ENCODE results near the gene UPF1.

The UPF1 gene

DNA sequence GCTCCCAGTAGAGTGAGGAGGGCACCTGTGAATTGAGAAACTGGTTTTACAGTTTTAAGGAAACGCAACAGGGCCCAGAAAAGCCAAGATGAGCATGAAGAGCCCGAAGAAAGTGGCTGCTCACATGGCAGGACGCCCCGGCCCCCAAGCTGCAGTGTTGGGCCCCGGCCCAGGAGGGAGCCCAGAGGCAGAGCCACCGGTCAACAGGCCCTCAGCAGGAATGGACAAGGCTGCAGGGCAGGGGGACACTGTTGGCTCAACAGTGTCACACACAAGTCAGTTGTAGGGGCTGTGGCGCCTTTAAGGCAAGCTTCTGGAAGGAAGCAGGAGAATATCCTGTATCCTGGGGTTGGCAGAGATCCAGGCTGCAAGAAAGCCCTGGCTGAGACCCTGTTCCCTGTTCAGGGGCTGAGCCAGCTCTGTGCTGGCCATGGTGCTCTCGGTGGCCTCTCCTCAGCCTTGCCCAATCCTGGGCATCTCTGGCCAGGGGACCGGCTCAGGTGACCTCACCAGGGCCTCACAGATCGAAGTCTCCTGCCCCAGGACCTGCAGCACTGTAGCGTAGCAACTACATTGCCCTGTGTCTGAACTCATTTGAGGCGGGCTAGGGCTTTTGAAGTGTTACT lies 28.0 kb downstream of the UPF1 start:
- DNase-seq = no peak

DNA sequence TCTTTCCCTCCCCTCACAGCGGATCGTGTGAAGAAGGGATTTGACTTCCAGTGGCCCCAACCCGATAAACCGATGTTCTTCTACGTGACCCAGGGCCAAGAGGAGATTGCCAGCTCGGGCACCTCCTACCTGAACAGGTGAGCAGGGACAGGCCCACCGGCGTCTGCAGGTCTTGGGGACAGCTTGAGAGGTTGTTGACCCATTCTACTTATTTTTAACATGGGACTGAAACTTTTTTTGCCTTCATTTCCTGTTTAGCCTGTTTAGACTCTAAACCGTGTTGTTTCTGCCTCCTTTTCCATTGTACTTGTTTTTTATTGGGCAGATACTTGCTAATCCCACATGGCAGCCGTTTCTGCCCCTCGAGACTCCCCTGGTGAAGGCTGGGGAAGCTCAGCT lies 28.5 kb downstream of the UPF1 start:
- no peak for DNase-seq

DNA sequence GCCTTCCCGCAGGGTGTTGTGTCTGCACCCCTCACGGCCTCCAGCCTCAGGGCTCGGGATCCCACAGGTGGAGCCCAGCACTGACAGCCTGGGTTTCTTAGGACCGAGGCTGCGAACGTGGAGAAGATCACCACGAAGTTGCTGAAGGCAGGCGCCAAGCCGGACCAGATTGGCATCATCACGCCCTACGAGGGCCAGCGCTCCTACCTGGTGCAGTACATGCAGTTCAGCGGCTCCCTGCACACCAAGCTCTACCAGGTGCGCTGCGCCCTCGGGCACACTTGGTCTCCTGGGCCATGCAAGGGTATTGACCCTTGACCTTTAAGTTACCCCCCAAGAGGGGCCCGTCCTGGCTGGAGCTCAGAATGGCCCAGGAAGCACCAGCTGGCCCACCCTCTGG lies 29.0 kb downstream of the UPF1 start:
- no peak for DNase-seq

DNA sequence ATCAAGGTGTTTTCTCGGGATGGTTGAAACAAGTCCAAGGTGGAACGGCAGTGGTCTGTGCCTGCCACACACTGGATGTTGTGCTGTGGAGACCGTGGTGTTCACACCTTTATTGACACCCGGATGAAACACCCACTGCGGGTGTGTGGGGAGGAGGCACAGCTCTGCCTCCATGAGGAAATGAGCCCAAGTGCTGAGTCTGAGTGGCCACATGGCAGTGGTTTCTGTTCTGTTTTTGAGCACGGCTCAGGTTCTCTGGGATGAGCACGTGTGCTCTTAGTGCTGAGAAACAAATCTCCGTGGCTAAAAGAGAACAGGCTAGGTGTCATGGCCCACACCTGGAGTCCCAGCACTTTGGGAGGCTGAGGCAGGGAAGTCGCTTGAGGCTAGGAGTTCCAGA lies 29.5 kb downstream of the UPF1 start:
- no peak for DNase-seq

DNA sequence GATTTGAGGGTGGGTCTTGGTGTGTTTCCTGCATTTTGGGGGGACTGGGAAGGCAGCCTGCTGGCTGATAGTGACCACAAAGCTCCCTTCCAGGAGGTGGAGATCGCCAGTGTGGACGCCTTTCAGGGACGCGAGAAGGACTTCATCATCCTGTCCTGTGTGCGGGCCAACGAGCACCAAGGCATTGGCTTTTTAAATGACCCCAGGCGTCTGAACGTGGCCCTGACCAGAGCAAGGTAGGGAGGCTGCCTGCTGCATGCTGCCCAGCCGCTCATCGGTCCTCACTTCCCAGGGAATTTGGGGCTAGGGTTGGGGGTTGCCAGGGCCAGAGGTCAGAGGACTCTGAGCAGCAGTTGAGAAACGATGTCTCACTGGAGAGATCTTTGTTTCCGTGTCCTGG lies 30.2 kb downstream of the UPF1 start:
- DNase-seq = no peak

DNA sequence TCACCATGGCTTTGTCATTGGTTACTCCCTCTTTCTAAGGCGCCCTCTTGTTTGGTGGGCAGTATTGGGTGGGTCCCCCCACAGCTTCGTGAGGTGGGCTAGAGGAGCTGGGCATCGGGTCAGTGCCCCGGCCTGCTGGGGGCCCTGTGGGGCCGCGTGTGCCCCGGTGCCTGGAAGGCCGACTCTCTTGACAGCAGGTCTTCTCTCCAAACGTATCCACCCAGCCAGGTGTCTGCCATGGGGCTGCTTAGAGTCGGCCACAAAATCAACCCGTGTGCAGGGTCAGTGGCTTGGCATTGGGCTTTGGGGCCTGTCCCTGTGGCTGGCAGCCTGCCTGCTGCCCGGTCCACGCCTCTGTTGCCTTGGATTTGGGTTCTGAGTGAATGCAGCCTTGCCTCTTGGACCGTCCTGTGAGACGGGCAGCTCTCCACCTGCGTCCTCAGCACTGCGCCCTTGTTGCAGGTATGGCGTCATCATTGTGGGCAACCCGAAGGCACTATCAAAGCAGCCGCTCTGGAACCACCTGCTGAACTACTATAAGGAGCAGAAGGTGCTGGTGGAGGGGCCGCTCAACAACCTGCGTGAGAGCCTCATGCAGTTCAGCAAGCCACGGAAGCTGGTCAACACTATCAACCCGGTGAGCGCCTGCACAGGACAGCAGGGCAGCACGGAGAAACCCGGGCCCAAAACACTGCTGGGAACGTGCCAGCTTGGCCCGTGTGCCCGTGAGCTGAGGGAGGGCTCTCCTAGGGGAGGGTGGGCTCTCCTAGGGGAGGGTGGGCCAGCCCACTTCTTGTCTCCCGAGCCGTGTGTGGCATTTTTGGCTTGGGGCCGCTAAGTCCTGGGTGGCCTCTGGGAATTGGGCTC lies 31.4 kb downstream of the UPF1 start:
- no peak for DNase-seq

DNA sequence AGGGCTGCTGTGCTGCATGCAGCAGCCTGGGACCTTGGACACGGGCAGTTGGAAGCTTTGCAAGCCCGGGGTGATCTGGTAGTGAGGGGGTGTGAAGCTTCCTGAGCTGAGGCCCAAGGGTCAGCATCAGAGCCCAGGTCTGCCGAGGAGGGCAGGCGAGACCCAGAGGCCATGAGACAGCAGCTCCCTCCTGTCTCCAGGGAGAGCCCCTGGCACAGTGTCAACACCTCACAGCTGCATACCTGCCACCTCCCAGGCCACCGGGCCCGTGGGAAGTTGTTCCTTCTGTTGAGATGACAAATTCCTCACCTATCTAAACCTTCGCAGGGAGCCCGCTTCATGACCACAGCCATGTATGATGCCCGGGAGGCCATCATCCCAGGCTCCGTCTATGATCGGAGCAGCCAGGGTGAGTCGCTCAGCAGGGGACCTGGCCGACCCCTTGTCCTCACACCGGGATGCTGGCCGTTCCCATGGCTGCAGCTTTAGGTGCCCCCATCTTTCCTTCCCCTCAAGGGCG lies 32.1 kb downstream of the UPF1 start:
- DNase-seq = no peak

DNA sequence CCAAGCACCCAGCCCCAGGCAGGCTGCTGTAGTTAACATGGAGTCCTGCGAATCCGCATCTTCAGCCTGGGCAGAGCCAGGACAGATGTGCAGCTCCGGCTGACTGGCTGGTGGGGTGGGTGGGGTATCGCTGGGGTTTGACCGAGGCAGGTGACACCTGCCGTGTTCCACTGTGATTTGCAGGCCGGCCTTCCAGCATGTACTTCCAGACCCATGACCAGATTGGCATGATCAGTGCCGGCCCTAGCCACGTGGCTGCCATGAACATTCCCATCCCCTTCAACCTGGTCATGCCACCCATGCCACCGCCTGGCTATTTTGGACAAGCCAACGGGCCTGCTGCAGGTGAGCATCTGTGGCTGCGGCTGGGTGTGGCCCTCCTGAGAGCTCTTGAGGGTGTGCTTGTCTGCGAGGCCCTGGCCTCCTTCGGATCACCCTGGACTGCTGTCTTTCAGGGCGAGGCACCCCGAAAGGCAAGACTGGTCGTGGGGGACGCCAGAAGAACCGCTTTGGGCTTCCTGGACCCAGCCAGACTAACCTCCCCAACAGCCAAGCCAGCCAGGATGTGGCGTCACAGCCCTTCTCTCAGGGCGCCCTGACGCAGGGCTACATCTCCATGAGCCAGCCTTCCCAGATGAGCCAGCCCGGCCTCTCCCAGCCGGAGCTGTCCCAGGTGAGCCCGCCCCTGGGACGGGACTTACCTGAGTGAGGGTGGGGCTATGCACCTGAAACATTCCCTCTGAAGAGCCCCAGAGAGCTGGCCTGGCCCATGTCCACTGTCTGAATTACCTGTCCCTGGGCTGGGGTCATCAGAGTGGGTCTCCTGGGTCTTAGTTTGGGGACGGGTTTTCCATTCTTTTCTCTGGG lies 33.6 kb downstream of the UPF1 start:
- DNase-seq = no peak

DNA sequence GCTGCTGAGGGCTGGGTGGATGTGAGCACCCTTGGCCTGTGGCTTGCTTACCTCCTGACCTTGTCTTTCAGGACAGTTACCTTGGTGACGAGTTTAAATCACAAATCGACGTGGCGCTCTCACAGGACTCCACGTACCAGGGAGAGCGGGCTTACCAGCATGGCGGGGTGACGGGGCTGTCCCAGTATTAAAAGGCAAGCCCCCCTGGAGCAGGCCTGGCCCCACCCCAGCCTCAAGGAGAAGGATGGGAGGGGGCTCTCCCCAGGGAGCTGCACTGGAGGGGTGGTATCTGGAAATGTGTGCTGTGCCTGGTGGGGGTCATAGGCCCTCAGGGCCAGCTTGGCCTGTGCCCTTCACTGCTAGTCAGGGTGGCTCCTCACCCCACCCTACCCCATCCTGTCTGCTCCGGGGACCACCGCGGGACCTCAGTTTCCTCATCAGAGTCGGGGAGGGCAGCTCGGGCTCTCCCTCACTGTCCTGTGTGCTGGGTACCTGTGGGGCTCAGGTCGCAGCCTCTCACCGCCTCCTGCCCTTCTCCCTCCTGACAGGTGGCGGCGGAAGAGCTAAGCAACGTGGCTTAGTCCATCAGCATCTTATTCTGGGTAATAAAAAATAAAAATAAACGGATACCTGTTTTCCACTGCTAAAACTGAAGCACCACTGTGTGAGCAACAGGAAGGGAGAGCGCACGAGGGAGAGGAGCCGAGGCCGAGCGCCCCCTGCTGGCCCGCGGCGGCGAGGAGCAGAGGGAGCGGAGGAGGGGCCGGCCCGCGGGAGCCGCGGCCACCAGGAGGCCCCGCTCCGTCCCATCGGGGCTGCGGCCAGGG lies 34.4 kb downstream of the UPF1 start:
- DNase-seq = no peak

DNA sequence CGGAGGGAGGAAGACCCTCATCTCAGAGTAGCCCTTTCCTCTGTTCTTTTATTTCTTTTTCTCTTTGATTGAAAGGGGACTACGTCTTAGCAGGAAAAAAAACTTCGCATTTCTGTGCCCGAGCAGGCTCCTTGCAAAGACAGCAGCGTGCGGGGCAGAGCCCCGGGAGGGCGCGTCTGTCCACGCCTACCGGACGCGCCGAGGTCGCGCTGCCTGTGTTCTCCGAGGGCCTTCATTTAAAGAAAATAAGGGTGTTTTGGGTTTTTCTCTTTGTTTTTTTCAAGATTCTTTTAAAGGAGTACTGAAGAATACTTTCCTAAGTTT lies 35.0 kb downstream of the UPF1 start:
- DNase-seq = no peak

DNA sequence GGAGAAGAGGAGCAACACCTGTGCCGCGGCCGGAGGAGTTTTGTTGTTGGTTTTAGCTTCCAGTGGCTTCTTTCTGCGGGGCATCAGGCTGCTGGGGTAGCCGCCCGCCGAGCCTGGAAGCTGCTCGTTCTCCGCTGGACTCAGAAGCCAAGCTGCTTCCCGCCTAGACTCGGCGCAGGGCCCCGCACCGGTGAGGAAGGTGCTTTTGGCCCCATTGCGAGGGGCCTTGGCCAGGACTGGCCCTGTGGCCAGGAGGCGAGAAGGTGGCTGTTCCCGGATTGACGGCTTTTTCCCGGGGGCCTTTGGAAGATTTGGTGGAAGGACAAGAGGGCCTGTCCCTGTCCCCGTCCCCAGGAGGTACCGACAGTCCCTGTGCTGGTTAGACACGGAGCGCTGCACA lies 35.4 kb downstream of the UPF1 start:
- DNase-seq = no peak

DNA sequence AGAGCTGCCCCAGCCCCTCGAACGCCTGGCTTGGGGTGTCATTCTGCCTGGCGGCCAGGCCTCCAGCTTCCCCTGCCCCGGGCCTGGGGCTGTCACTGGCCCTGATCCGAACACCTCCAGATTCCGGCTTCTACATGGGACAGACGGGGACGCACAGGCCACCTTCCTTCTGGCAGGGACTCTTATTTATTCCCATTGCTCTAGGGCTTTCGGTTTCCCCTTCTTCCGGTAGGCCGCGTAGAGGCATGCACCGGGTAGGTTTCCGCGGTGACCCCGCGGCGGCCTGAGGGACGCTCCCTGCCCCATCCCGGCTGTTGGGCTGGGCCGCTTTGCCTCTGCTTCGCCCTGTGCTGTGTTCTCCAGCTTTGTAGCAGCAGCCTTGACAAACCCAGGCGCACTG lies 36.0 kb downstream of the UPF1 start:
- no peak for DNase-seq

DNA sequence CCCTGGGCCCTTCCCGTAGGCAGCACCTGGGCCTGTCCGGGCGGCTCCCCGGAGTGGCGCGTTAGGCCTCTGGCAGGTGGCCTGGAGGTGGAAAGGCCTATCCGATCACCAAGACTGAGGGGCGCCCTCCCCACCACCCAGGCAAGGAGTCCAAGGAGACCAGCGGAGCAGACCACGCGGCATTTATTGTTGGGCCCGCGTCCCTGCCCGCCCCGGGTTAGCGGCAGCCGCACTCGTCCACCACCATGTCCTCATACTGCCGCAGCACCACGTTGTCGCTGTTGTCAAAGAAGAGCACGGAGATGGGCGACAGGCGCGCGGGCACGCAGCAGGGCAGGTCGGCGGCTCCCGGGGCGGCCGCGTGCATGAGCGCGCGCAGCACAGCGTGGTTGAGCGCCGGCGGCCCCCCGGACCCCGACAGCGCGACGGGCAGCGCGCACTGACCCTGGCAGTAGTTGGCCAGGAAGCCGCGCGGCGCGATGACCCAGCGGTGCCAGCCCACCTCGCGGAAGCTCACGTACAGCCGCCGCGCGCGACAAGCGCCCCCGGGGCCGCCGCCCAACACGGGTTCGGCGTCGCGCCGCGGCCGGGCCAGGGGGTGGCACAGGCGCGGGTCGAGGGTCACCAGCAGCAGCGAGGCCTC lies 36.7 kb downstream of the UPF1 start:
- DNase-seq = no peak

DNA sequence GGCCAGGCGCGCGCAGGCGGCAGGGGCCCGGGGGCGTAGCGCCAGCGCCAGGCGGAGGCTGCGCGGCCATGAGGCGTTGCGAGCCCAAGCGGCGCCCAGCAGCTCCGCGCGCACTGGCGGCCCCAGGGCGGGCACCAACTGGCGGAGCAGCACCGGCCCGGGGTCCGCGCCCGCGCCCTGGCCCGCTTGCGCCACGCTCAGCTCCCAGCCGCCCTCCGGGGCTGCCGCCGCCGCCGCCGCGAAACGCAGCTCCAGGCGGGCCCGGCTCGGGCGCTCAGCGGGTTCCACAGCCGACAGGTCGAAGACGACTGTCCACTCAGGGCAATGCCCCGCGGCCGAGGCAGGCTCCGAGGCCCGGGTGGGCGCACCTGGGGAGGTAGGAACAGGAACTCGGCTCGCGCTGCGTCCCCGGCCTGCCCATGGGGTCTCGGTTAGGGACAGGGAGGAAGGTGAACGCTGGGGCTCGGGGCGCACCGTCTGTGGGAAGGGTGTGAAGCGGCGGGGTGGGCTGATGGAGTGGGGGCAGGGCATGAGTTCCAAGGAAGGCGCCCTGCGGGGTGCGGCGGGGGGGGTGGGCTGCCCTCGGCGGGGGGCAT lies 37.4 kb downstream of the UPF1 start:
- no peak for DNase-seq

DNA sequence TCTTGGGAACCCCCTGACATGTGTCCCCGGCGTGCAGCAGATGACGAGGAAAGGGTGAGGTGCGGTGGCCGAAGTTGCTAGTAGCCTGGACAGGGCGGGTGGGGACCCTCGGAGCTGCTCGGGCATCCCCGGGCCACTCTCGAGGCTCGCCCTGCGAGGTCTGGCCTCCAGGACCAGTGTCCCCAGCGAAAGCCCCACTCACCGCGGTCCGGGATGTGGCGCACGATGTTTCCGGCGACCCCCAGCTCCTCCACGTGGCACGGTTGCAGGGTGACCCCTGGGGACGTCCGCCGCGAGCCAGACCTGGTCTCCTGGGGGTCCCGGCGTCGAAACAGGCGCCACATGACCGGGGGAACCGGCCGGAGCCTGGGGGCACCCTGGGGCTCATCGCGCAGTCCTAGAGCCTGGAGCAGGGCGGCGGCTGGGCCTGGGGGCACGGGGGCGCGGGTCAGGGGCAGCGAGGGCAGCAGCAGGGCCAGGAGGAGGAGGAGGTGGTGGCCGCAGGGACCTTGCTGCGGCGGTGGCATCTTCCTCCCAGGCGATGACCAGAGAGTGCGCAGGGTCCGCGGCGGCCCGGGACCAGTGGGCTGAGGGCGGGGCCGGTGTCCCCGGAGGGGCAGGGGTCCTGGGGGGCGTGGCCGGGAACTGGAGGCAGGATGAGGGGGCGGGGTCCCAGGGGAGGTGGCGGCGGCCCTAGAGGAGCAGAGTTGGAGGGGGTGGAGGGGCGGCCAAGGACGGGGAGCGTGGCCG lies 38.2 kb downstream of the UPF1 start:
- no peak for DNase-seq

DNA sequence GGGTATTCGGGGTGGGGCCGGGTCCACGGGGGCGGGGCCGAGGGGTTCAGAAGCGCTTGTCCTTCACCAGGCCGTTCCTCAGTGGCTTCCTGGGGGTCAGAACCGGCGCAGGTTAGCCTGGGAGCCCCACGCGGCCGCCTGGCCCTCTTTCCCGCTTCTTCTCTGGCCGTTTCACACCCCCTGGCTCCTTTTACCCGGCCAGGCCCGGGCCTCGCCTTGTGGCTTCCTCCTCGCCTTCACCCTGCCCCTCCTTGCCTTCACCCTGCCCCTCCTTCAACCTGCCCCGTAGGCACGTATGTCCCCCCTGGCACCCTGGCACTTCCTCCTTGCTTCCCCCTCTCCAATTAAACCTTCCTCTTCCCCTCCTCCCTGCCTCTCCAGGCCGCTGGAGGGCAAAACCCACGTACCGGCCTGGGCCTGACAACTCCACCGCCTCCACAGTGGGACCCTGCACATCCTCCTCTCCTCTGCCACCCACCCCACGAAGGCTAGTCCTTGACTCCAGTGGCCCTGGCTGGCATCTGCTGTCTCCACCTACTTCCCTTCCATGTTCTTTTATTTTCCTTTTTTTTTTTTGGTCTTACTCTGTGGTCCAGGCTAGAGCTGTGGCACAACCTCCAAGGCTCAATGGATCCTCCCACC lies 38.9 kb downstream of the UPF1 start:
- no peak for DNase-seq

DNA sequence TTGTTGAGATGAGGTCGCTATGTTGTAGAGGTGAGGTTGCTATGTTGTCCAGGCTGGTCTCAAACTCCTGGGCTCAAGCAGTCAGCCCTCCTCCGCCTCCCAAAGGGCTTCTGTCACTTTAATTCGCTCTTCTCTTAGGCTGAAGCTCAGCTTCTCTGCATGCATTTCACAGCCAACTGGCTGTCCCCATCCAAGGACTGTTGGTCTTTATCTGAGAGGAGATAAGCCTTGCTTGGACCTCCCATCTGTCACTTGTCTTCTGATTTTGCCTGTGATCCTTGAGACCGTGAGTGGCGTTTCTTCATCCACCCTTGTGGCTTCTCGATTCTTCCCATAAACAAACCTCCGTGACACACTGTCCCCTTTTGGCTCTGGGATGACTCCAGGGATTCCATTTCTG lies 39.8 kb downstream of the UPF1 start:
- peak; percentile 35 for DNase-seq

DNA sequence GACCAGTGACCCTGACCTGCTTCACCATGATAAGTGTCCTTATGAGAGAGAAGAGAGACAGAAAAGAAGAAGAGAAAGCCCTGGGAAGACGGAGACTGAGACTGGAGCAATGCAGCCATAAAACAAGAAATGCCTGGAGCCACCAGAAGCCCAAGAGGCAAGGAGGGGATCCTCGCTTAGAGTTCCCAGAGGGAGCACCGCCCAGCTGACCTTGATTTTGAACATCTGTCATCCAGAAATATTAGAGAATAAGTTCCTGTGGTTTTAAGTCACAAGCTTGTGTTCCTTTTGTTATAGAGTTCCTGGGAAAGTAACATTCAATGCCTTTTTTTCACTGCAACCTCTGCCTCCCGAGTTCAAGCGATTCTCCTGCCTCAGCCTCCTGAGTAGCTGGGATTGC lies 44.0 kb downstream of the UPF1 start:
- DNase-seq = no peak

DNA sequence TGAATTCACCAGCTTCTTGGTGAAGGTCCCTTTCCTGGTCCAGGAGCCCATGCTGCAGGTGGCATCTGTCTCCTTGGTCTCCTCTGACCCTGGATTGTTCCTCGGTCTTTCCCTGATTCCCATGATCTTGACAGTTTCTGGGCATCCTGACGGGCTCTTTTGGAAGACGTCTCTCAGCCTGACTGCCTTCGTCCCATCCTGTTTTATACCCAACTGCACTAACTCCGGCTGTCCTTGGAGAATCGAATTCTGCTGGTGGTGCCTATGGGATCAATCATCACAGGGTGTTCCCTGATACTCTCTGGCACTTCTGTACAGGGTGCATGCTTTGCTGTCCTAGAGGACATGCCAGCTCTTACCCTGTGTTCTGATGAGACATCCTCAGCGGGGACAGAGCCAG lies 45.1 kb downstream of the UPF1 start:
- no peak for DNase-seq

DNA sequence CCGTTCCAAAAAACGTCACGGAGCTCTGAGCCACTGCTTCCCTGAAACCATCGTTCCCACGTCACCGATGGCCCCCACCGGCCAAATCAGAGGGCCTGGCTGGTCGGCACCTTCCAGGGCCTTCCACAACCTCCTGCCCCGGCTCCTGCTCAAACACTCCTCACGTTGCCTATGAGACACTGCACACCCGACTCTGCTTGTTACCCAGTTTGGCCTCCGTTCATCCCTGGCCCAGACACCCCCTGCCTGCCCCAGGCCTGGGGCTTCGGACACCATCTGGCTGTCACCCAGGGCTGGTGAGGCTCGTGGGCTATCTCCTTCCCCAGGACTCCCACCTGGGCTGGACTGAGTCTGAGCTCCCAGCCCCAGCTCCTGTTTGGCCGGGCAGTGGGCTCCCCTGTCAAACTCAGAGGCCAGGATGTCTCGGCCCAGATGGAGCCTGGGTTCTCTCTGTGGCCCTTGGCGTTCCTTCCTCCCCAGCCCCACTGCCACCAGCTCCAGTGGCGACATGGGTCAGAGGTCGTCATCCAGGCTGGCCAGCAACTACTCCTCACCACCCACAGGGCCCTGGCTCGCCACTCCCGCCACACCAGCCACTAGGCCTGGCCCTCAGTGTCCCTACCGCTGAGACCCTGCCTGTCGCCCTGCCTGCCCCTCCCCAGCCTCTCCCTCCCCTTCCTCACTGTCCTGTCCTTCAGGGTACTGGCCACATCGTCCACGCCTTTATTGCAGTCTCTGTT lies 46.5 kb downstream of the UPF1 start:
- DNase-seq = no peak
